OCI-LY3 (cell line): Measurements from ENCODE around the gene HOXD8.

Experiments used
- H2AFZ ChIP-seq: fragments of 200-600, 300-600 bp; shearing (Covaris generic); 2 replicates; pipeline ENCODE4 v1.6.0; 2014; ENCODE audit warnings: antibody characterized with exemption, low read depth, low read length
- H3K27ac ChIP-seq: fragments of 200-600, 300-600 bp; sonication (generic); 2 replicates; pipeline ENCODE4 v1.5.1; 2014; ENCODE audit warnings: mild to moderate bottlenecking, low read length, moderate library complexity, mixed read lengths
- H3K27me3 ChIP-seq: fragments of 200-600, 300-600 bp; sonication (generic); 2 replicates; pipeline ENCODE4 v1.6.1; 2014; ENCODE audit warnings: low read depth, low read length, mixed read lengths
- H3K36me3 ChIP-seq: fragments of 200-600, 300-600 bp; sonication (generic); replicated peaks from 2 replicates; pipeline ENCODE3; 2014; ENCODE audit warnings: low read depth, low read length, mixed read lengths
- H3K4me1 ChIP-seq: fragments of 300-600, 200-600 bp; sonication (generic); 2 replicates; pipeline ENCODE4 v1.6.1; 2014; ENCODE audit warnings: low read length, mixed read lengths
- H3K4me2 ChIP-seq: fragments of 200-600, 300-600 bp; sonication (generic); 2 replicates; pipeline ENCODE4 v1.6.1; 2014; ENCODE audit warnings: low read length, mixed read lengths
- H3K4me3 ChIP-seq: fragments of 300-600, 200-600 bp; sonication (generic); 2 replicates; pipeline ENCODE4 v1.5.1; 2014; ENCODE audit warnings: antibody characterized with exemption, mild to moderate bottlenecking, low read length, moderate library complexity
- H3K79me2 ChIP-seq: fragments of 300-600, 200-600 bp; shearing (Covaris generic); 2 replicates; pipeline ENCODE4 v1.6.1; 2014; ENCODE audit warnings: mild to moderate bottlenecking, low read length, mixed read lengths
- H3K9ac ChIP-seq: fragments of 300-600, 200-600 bp; shearing (Covaris generic); 2 replicates; pipeline ENCODE4 v1.6.0; 2014; ENCODE audit warnings: mild to moderate bottlenecking, low read length, moderate library complexity
- H3K9me3 ChIP-seq: fragments of 200-600, 300-600 bp; shearing (Covaris generic); 2 replicates; pipeline ENCODE4 v1.6.1; 2014; ENCODE audit warnings: low read length, mixed read lengths; ENCODE audit not compliant: insufficient read depth
- H4K20me1 ChIP-seq: fragments of 200-600, 300-600 bp; sonication (generic); 2 replicates; pipeline ENCODE4 v1.6.1; 2016; ENCODE audit warnings: low read length, mixed read lengths; ENCODE audit not compliant: insufficient read depth
- CTCF ChIP-seq: fragments of 200-600, 300-600 bp; sonication (generic); IDR thresholded peaks from 2 replicates; pipeline ENCODE4 v1.5.1; 2014; ENCODE audit warnings: antibody characterized with exemption, low read length, low read depth
- EZH2phosphoT487 ChIP-seq: fragments of 200-600 bp; shearing (Covaris generic); IDR thresholded peaks from 2 replicates; pipeline ENCODE4 v1.6.1; 2018; ENCODE audit warnings: antibody characterized with exemption, mixed run types, low read depth

HOXD8 gene

DNA sequence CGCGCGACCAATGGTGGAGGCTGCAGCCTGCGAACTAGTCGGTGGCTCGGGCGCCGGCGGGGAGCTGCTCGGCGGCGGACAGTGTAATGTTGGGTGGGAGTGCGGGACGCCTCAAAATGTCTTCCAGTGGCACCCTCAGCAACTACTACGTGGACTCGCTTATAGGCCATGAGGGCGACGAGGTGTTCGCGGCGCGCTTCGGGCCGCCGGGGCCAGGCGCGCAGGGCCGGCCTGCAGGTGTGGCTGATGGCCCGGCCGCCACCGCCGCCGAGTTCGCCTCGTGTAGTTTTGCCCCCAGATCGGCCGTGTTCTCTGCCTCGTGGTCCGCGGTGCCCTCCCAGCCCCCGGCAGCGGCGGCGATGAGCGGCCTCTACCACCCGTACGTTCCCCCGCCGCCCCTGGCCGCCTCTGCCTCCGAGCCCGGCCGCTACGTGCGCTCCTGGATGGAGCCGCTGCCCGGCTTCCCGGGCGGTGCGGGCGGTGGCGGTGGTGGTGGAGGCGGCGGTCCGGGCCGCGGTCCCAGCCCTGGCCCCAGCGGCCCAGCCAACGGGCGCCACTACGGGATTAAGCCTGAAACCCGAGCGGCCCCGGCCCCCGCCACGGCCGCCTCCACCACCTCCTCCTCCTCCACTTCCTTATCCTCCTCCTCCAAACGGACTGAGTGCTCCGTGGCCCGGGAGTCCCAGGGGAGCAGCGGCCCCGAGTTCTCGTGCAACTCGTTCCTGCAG, 6.7 kb upstream of the HOXD8 start, which contains the start of gene HOXD9:
HOXD9 (plus strand) TSS at position 37 of the 728 bp plus-strand sequence; CDS start at position 87, 50 bp downstream.
- H3K9me3 ChIP-seq: no peaks in the 10 kb centered on the region
- no peaks in the 10 kb centered on the region for H3K79me2 ChIP-seq
- no peaks in the 10 kb centered on the region for H4K20me1 ChIP-seq
- no peak within 1 kb of the TSS for H3K4me2 ChIP-seq
- no peaks in the 10 kb centered on the region for H3K4me1 ChIP-seq
- H2AFZ ChIP-seq: no peak within 1 kb of the TSS
- no peak within 1 kb of the TSS for H3K27ac ChIP-seq
- no peaks in the 10 kb centered on the region for H3K36me3 ChIP-seq
- H3K9ac ChIP-seq: no peak within 1 kb of the TSS
- no peak within 1 kb of the TSS for H3K4me3 ChIP-seq
- no peaks in the 10 kb centered on the region for H3K27me3 ChIP-seq
- TF ChIP-seq EZH2phosphoT487: no peak
- TF ChIP-seq CTCF: no peak

DNA sequence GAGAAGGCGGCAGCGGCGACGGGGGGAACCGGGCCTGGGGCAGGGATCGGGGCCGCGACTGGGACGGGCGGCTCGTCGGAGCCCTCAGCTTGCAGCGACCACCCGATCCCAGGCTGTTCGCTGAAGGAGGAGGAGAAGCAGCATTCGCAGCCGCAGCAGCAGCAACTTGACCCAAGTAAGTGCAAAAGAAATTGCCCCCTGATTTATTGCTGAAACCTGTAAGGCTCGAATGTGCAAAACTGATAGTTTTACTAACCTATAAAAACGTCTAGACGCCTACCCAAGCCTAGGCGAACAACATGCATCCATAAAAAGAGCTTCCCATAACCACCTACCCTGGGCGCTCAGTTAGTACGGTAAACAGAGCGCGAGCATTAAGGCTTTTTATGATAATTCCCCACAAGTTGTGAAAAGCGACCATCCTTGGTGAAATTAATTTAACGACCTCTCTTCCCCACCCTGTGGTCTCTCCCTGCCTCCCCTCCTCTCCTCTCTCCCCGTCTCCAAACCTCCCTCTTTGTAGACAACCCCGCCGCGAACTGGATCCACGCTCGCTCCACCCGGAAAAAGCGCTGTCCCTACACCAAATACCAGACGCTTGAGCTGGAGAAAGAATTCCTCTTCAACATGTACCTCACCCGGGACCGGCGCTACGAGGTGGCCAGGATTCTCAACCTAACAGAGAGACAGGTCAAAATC, 5.9 kb upstream of the HOXD8 start:
- Histone ChIP-seq H3K4me3 (no peak overlapping the region), H3K4me1 (no peaks in the 10 kb centered on the region), H3K27ac (no peak overlapping the region), H3K27me3 (no peaks in the 10 kb centered on the region), H3K79me2 (no peaks in the 10 kb centered on the region), H3K9me3 (no peaks in the 10 kb centered on the region), H3K4me2 (no peak overlapping the region), H2AFZ (no peak overlapping the region), H3K36me3 (no peaks in the 10 kb centered on the region), H4K20me1 (no peaks in the 10 kb centered on the region), H3K9ac (no peak overlapping the region)
- TF ChIP-seq EZH2phosphoT487 (no peak), CTCF (no peak)

DNA sequence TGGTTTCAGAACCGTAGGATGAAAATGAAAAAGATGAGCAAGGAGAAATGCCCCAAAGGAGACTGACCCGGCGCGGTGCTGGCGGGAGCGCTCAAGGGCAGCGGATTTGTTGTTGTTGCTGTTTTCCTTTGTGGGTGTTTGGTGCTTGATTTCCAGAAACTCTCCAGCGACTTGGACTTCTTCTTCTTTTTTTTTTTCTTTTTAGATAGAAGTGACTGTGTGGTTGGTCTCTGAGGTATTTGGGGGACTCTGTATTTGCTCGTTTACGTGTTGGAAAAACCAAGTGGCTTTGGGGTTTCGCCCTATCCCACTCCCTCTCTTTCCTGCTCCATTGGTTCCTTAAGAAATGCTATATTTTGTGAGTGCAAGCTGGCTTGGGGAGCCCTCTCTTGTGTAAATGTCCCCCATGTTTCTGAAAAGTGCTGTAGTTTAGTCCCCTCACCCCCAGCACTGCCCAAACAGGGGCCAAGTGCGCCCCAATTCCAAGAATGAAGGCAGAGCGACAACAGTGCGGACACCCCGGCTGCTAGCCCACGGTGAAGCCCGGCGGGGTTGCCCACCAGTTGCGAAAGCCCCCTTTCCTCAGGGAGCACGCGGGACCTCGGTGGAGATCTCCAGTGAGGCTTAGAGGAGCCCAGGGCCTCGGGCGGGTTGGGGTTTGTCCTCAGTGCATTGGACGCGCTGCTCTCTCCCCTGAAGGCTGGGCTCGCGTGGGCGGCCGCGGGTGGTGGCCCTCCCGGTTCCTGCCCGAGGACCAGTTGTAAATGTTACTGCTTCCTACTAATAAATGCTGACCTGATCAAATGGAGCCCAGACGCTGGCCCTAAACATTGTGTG, 5.2 kb upstream of the HOXD8 start:
- no peaks in the 10 kb centered on the region for H3K4me1 ChIP-seq
- no peak overlapping the region for H3K4me2 ChIP-seq
- H4K20me1 ChIP-seq: no peaks in the 10 kb centered on the region

More for the DNA sequence above, 5.2 kb upstream of the HOXD8 start:
- no peaks in the 10 kb centered on the region for H3K27me3 ChIP-seq
- H3K4me3 ChIP-seq: no peak overlapping the region
- no peak overlapping the region for H2AFZ ChIP-seq
- H3K27ac ChIP-seq: no peak overlapping the region
- H3K9me3 ChIP-seq: no peaks in the 10 kb centered on the region
- TF ChIP-seq CTCF (no peak), EZH2phosphoT487 (no peak)
- no peaks in the 10 kb centered on the region for H3K79me2 ChIP-seq
- H3K9ac ChIP-seq: no peak overlapping the region
- H3K36me3 ChIP-seq: no peaks in the 10 kb centered on the region
